Panc1 (cell line): ENCODE measurements around the gene PHF2. TPM values are rescaled to one million over a fixed set of nuclear protein-coding genes. Genes with fewer than 3 reads are reported as not detected.

Experiments used
- ATAC-seq: fragments of 200-7000 bp; cut with Tn5 transposase; 2 replicates; pipeline ENCODE4 v1.9.1; 2020; ENCODE audit warnings: mild to moderate bottlenecking, moderate library complexity
- BruUV-seq: library from RNA; stranded (reverse); fragments of 400-500 nt; replicated peaks from 2 replicates; lab custom pipeline; 2021; lab: Mats Ljungman, UMichigan
- CTCF ChIA-PET: fragments of 300-600 bp; sonication (Branson Sonifier 250); formaldehyde crosslinking; loops from one replicate; lab custom pipeline; 2022; ENCODE audit warnings: antibody characterized with exemption; lab: Charles Lee
- POLR2A ChIA-PET: fragments of 300-600 bp; sonication (Branson Sonifier 250); formaldehyde crosslinking; loops from one replicate; lab custom pipeline; 2022; ENCODE audit warnings: antibody characterized with exemption; lab: Charles Lee
- DNase-seq: peaks from one replicate; pipeline ENCODE4 v3.0.0-alpha.2; 2010; ENCODE audit warnings: low read depth, low spot score
- H3K27ac ChIP-seq: 2 replicates; pipeline ENCODE4 v1.5.1; 2011; ENCODE audit warnings: mild to moderate bottlenecking, low read length, inconsistent platforms
- H3K27me3 ChIP-seq: fragments of 200-500 bp; sonication (Bioruptor generic); 2 replicates; pipeline ENCODE4 v1.6.0; 2014; ENCODE audit warnings: low read length, inconsistent platforms; ENCODE audit not compliant: control insufficient read depth, insufficient read depth
- H3K36me3 ChIP-seq: fragments of 200-500 bp; sonication (Bioruptor generic); 2 replicates; pipeline ENCODE4 v1.5.1; 2014; ENCODE audit warnings: inconsistent platforms, mild to moderate bottlenecking, low read length, moderate library complexity; ENCODE audit not compliant: control insufficient read depth, insufficient read depth
- H3K4me1 ChIP-seq: 2 replicates; pipeline ENCODE4 v1.5.1; 2011; ENCODE audit warnings: inconsistent platforms, mild to moderate bottlenecking, low read length, moderate library complexity; ENCODE audit not compliant: control insufficient read depth, insufficient read depth
- H3K4me3 ChIP-seq, 2 experiments: 2 replicates each; pipeline ENCODE4 v1.5.1; 2011 to 2012; ENCODE audit warnings: low read depth in 2 of 2, low read length in 2 of 2, mild to moderate bottlenecking in 2 of 2, inconsistent platforms in 1 of 2, moderate library complexity in 1 of 2
- H3K9me3 ChIP-seq: fragments of 200-500 bp; sonication (Bioruptor generic); 2 replicates; pipeline ENCODE4 v1.5.1; 2014; ENCODE audit warnings: low read depth, mild to moderate bottlenecking, inconsistent platforms, low read length, moderate library complexity; ENCODE audit not compliant: control insufficient read depth, insufficient read depth
- POLR2AphosphoS5 ChIP-seq: IDR thresholded peaks from 2 replicates; pipeline ENCODE4 v1.6.1; 2012; ENCODE audit warnings: mild to moderate bottlenecking, low read depth, low read length, moderate library complexity
- SIN3A ChIP-seq: IDR thresholded peaks from 2 replicates; pipeline ENCODE4 v1.6.1; 2012; ENCODE audit warnings: low read depth, mild to moderate bottlenecking, low read length, moderate library complexity, borderline replicate concordance; ENCODE audit not compliant: insufficient read depth
- TCF7L2 ChIP-seq: IDR thresholded peaks from 2 replicates; pipeline ENCODE4 v1.6.1; 2011; ENCODE audit warnings: mild to moderate bottlenecking, low read depth, low read length, inconsistent platforms
- in situ Hi-C: cut with HindIII; loops from 2 replicates; pipeline ENCODE4 v1.10.0; 2016; ENCODE audit warnings: low sequenced_read_pairs, low pct_unique_long_range_greater_than_20kb
- intact Hi-C: fragments of 100-400 bp; cut with micrococcal nuclease; formaldehyde crosslinking; loops from one replicate; pipeline ENCODE4 v1.10.0; 2022; ENCODE audit not compliant: unreplicated experiment
- total RNA-seq: library from RNA; stranded (reverse); gene quantifications from one replicate; pipeline ENCODE4 v1.2.1, GENCODE V29; 2021; ENCODE audit not compliant: unreplicated experiment
- TF ChIP-seq, protein P1 (sequence below), 2 experiments: IDR thresholded peaks; 2 replicates each; pipeline ENCODE4 v1.6.1; 2011 to 2012; ENCODE audit warnings: low read depth in 2 of 2, control low read depth in 1 of 2, low read length in 1 of 2, mild to moderate bottlenecking in 1 of 2, moderate library complexity in 1 of 2; ENCODE audit not compliant: insufficient read depth in 1 of 2
- TF ChIP-seq, protein P2 (sequence below): fragments of 450-650 bp; IDR thresholded peaks from 2 replicates; pipeline ENCODE4 v1.5.1; 2017; ENCODE audit warnings: mild to moderate bottlenecking

Gene PHF2
- total RNA-seq, 1 experiment from 2014 or later = 16.6 TPM

DNA sequence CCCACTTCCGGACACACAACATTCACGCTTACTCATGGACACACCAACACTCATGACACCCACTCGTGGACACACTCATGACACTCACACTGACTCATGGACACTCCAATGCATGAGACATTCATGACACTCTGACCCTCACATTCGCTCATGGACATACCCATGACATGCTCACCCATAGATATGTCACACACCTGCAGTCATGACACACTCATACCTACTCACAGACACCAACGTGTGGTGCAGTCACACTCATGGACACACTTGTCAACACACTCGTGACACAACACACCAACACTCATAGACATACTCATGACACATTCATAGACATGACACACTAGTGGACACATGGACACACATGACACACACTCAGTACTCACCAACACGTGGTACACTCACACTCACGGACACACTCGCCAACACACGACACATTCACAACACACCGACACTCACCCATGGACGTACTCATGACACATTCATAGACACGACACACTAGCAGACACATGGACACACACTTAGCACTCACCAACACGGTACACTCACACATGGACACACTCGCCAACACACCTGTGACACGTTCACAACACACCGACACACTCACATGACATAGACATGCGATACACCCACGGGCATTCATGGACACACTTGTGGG is 73.4 kb downstream of the PHF2 start:
- TF ChIP-seq SIN3A (no peak), TCF7L2 (no peak), POLR2AphosphoS5 (no peak)
- TF ChIP-seq, protein P1, sequence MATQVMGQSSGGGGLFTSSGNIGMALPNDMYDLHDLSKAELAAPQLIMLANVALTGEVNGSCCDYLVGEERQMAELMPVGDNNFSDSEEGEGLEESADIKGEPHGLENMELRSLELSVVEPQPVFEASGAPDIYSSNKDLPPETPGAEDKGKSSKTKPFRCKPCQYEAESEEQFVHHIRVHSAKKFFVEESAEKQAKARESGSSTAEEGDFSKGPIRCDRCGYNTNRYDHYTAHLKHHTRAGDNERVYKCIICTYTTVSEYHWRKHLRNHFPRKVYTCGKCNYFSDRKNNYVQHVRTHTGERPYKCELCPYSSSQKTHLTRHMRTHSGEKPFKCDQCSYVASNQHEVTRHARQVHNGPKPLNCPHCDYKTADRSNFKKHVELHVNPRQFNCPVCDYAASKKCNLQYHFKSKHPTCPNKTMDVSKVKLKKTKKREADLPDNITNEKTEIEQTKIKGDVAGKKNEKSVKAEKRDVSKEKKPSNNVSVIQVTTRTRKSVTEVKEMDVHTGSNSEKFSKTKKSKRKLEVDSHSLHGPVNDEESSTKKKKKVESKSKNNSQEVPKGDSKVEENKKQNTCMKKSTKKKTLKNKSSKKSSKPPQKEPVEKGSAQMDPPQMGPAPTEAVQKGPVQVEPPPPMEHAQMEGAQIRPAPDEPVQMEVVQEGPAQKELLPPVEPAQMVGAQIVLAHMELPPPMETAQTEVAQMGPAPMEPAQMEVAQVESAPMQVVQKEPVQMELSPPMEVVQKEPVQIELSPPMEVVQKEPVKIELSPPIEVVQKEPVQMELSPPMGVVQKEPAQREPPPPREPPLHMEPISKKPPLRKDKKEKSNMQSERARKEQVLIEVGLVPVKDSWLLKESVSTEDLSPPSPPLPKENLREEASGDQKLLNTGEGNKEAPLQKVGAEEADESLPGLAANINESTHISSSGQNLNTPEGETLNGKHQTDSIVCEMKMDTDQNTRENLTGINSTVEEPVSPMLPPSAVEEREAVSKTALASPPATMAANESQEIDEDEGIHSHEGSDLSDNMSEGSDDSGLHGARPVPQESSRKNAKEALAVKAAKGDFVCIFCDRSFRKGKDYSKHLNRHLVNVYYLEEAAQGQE (IDR thresholded peaks at IDR 0.05; ENCODE audit: insufficient read depth in 1 of 2, low read depth in 2 of 2, low read length in 1 of 2) = no peak
- TF ChIP-seq, protein P2, sequence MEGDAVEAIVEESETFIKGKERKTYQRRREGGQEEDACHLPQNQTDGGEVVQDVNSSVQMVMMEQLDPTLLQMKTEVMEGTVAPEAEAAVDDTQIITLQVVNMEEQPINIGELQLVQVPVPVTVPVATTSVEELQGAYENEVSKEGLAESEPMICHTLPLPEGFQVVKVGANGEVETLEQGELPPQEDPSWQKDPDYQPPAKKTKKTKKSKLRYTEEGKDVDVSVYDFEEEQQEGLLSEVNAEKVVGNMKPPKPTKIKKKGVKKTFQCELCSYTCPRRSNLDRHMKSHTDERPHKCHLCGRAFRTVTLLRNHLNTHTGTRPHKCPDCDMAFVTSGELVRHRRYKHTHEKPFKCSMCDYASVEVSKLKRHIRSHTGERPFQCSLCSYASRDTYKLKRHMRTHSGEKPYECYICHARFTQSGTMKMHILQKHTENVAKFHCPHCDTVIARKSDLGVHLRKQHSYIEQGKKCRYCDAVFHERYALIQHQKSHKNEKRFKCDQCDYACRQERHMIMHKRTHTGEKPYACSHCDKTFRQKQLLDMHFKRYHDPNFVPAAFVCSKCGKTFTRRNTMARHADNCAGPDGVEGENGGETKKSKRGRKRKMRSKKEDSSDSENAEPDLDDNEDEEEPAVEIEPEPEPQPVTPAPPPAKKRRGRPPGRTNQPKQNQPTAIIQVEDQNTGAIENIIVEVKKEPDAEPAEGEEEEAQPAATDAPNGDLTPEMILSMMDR = no peak
- intact Hi-C loops (no loop called here), in situ Hi-C loops (no loop called here)
- POLR2A ChIA-PET = no interaction called here
- no peaks in the 10 kb centered on the region for H3K9me3 ChIP-seq
- DNase-seq (no peak), ATAC-seq (no peak)
- CTCF ChIA-PET = no interaction called here
- H3K36me3 ChIP-seq = no peaks in the 10 kb centered on the region
- no peak overlapping the region for H3K4me3 ChIP-seq
- no TSS peak for BruUV-seq
- H3K27ac ChIP-seq = no peak overlapping the region
- H3K27me3 ChIP-seq = no peaks in the 10 kb centered on the region
- no peaks in the 10 kb centered on the region for H3K4me1 ChIP-seq

DNA sequence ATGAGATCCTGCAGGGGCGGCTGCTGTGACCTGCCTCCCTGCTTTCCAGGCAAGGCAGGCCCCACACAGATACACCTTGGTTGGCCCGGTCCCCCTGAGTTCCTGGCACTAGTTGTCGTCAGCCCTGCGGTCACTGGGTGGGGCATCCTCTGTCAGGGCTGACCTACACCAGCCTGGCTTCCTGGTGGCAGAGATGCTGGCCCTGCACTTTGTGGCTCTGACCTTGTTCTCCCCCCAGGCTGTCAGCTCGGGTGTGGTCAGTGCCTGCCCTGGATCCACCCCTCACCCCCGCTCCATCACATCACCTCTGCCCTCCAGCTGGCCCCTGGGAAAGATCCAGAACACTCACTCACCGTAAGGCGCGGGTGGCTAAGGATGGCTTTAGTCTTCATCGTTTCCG is 74.1 kb downstream of the PHF2 start:
- no peaks in the 10 kb centered on the region for H3K4me1 ChIP-seq
- CTCF ChIA-PET = no interaction called here
- no peak overlapping the region for H3K27ac ChIP-seq
- in situ Hi-C loops = no loop called here
- POLR2A ChIA-PET = no interaction called here
- no TSS peak for BruUV-seq
- intact Hi-C loops = no loop called here
- H3K36me3 ChIP-seq = no peaks in the 10 kb centered on the region
- TF ChIP-seq SIN3A (no peak), POLR2AphosphoS5 (no peak), TCF7L2 (no peak)
- TF ChIP-seq, protein P2 = no peak
- TF ChIP-seq, protein P1 (IDR thresholded peaks at IDR 0.05; ENCODE audit: insufficient read depth in 1 of 2, low read depth in 2 of 2, low read length in 1 of 2) = no peak
- no peak overlapping the region for H3K4me3 ChIP-seq
- no peaks in the 10 kb centered on the region for H3K27me3 ChIP-seq
- H3K9me3 ChIP-seq = no peaks in the 10 kb centered on the region
- DNase-seq (no peak), ATAC-seq (no peak)
